ENCODE data around the gene GPATCH1. TPM values are rescaled to one million over a fixed set of nuclear protein-coding genes. Genes with fewer than 3 reads are reported as not detected.

GPATCH1 gene
- total RNA-seq, 1 experiment from 2014 or later = 7.5 TPM

- no peak for DNase-seq (ENCODE audit: low spot score)
Measured at GRCh38 chr19:33063356-33063752, 17.6 kb upstream of the GPATCH1 start.

- no peak for DNase-seq (ENCODE audit: low spot score)
Measured at GRCh38 chr19:33063753-33064457, 17.1 kb upstream of the GPATCH1 start.

GRCh38 chr19:33064458-33064791 is 16.6 kb upstream of the GPATCH1 start:
- no peak for DNase-seq (ENCODE audit: low spot score)

- peak; percentile 59 for DNase-seq (ENCODE audit: low spot score)
Measured at GRCh38 chr19:33064792-33065550, 16.0 kb upstream of the GPATCH1 start, which contains the start of gene RHPN2. Gene RHPN2 (minus strand): TSS chr19:33064888. CDS start chr19:33064852, 36 bp downstream.

GRCh38 chr19:33066543-33066942 is 14.4 kb upstream of the GPATCH1 start:
- DNase-seq (ENCODE audit: low spot score) = no peak

- DNase-seq (ENCODE audit: low spot score) = no peak
Measured at GRCh38 chr19:33067121-33067520, 13.9 kb upstream of the GPATCH1 start.

GRCh38 chr19:33071887-33072286 is 9.1 kb upstream of the GPATCH1 start:
- no peak for DNase-seq (ENCODE audit: low spot score)

GRCh38 chr19:33075519-33075918 is 5.5 kb upstream of the GPATCH1 start:
- no peak for DNase-seq (ENCODE audit: low spot score)

- no peak for DNase-seq (ENCODE audit: low spot score)
Measured at GRCh38 chr19:33085570-33086128, 4.7 kb downstream of the GPATCH1 start.

GRCh38 chr19:33086955-33087354 is 6.0 kb downstream of the GPATCH1 start:
- DNase-seq (ENCODE audit: low spot score) = no peak

- no peak for DNase-seq (ENCODE audit: low spot score)
Measured at GRCh38 chr19:33089010-33089409, 8.0 kb downstream of the GPATCH1 start.

- no peak for DNase-seq (ENCODE audit: low spot score)
Measured at GRCh38 chr19:33090179-33090578, 9.2 kb downstream of the GPATCH1 start.

- no peak for DNase-seq (ENCODE audit: low spot score)
Measured at GRCh38 chr19:33093420-33094210, 12.6 kb downstream of the GPATCH1 start.

- DNase-seq (ENCODE audit: low spot score) = no peak
Measured at GRCh38 chr19:33094436-33095067, 13.6 kb downstream of the GPATCH1 start.

- DNase-seq (ENCODE audit: low spot score) = no peak
Measured at GRCh38 chr19:33096005-33096404, 15.0 kb downstream of the GPATCH1 start.

GRCh38 chr19:33098055-33098534 is 17.1 kb downstream of the GPATCH1 start:
- no peak for DNase-seq (ENCODE audit: low spot score)

- DNase-seq (ENCODE audit: low spot score) = no peak
Measured at GRCh38 chr19:33100894-33101644, 20.1 kb downstream of the GPATCH1 start.

GRCh38 chr19:33102893-33103292 is 21.9 kb downstream of the GPATCH1 start:
- DNase-seq (ENCODE audit: low spot score) = no peak

- DNase-seq (ENCODE audit: low spot score) = no peak
Measured at GRCh38 chr19:33108161-33108560, 27.2 kb downstream of the GPATCH1 start.

- no peak for DNase-seq (ENCODE audit: low spot score)
Measured at GRCh38 chr19:33110137-33110910, 29.3 kb downstream of the GPATCH1 start.
